Dedifferentiated amniotic fluid mesenchymal stem cell (primary cell): ENCODE measurements around the gene IGSF22.

Source experiments
- DNase-seq: peaks from one replicate; pipeline ENCODE4 v3.0.0-alpha.2; 2016; ENCODE audit errors: extremely low spot score

IGSF22 gene

GRCh38 chr11:18726040-18726439, at the start of gene IGSF22:
TSS of gene IGSF22 (minus strand) at chr11:18726188. CDS start at chr11:18724236, 1,952 bp downstream.
- no peak for DNase-seq

GRCh38 chr11:18774801-18775200, 48.8 kb upstream of the IGSF22 start:
- DNase-seq: no peak

GRCh38 chr11:18773681-18774080, 47.7 kb upstream of the IGSF22 start:
- DNase-seq: no peak

- no peak for DNase-seq
Observed at GRCh38 chr11:18773104-18773503, 47.1 kb upstream of the IGSF22 start.

GRCh38 chr11:18772211-18772610, 46.2 kb upstream of the IGSF22 start:
- DNase-seq: no peak

GRCh38 chr11:18771266-18772035, 45.5 kb upstream of the IGSF22 start:
- no peak for DNase-seq

GRCh38 chr11:18770479-18771125, 44.6 kb upstream of the IGSF22 start:
- DNase-seq: no peak

- no peak for DNase-seq
Observed at GRCh38 chr11:18769802-18770456, 43.9 kb upstream of the IGSF22 start.

GRCh38 chr11:18768978-18769377, 43.0 kb upstream of the IGSF22 start:
- no peak for DNase-seq

GRCh38 chr11:18768472-18768901, 42.5 kb upstream of the IGSF22 start:
- DNase-seq: no peak

GRCh38 chr11:18766015-18766414, 40.0 kb upstream of the IGSF22 start:
- no peak for DNase-seq

GRCh38 chr11:18765554-18765953, 39.6 kb upstream of the IGSF22 start:
- no peak for DNase-seq

GRCh38 chr11:18761741-18762140, 35.8 kb upstream of the IGSF22 start:
- DNase-seq: no peak

GRCh38 chr11:18761144-18761543, 35.2 kb upstream of the IGSF22 start:
- DNase-seq: no peak

- DNase-seq: no peak
Observed at GRCh38 chr11:18757811-18758210, 31.8 kb upstream of the IGSF22 start.

- no peak for DNase-seq
Observed at GRCh38 chr11:18756889-18757288, 30.9 kb upstream of the IGSF22 start.

- no peak for DNase-seq
Observed at GRCh38 chr11:18754308-18754707, 28.3 kb upstream of the IGSF22 start.

- no peak for DNase-seq
Observed at GRCh38 chr11:18752502-18752901, 26.5 kb upstream of the IGSF22 start.

- DNase-seq: no peak
Observed at GRCh38 chr11:18750944-18751343, 25.0 kb upstream of the IGSF22 start.

GRCh38 chr11:18749681-18750319, 23.8 kb upstream of the IGSF22 start:
- DNase-seq: peak; percentile 40

GRCh38 chr11:18748766-18749365, 22.9 kb upstream of the IGSF22 start:
- no peak for DNase-seq

- DNase-seq: no peak
Observed at GRCh38 chr11:18745251-18745650, 19.3 kb upstream of the IGSF22 start.
